Amygdala (tissue), 56 donors: ENCODE data around the gene RHBDD1.

ENCODE experiments used
- DNase-seq, 56 donors: peaks; one replicate each; lab custom pipeline; 2025; lab: John Stamatoyannopoulos, UW

Gene RHBDD1

DNA sequence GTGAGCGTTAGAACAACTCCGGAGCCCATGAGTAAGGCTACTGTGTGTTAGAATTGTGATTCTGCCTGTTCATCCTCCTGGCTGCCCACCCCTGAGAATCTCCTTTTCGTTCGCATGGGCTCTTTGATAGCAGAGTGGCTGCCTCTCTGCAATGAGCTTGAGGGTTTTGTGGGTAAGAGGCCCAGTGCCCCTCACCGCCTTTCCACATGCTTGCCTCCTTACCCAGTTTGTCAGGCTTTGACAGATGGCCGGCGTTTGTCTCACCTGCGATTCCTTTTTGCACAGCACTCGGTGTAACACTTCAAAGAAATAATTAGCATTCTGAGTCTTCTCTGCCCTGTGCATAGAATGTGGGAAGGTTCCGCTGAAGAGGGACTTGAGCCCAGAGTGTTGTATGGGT, 138.0 kb downstream of the RHBDD1 start:
- no peak for DNase-seq

GRCh38 chr2:226977775-226978190, 141.9 kb downstream of the RHBDD1 start:
- no peak for DNase-seq

DNA sequence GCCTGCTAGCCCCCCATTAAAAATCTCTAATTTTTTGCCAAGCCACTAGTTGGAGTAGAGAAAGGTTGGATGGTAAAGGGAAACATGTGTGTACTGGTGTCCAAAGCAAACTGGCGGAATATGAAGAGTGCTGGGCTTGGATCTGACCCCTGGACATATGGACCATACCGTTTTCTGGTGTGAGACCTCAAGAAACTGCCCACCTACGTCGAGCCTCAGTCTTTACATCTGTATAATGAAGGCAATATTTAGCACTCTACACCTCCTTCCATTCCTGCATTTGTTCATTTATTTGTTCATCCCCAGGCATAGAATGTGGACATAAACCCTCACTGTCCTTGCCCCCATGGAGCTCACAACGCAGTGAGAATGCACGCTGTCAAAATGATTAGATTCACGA, 142.4 kb downstream of the RHBDD1 start:
- no peak for DNase-seq

- DNase-seq = peak in 24 of 56 donors; percentile 8 to 63 (median 30)
These were observed 143.2 kb downstream of the RHBDD1 start for GRCh38 chr2:226979004-226979403.

DNA sequence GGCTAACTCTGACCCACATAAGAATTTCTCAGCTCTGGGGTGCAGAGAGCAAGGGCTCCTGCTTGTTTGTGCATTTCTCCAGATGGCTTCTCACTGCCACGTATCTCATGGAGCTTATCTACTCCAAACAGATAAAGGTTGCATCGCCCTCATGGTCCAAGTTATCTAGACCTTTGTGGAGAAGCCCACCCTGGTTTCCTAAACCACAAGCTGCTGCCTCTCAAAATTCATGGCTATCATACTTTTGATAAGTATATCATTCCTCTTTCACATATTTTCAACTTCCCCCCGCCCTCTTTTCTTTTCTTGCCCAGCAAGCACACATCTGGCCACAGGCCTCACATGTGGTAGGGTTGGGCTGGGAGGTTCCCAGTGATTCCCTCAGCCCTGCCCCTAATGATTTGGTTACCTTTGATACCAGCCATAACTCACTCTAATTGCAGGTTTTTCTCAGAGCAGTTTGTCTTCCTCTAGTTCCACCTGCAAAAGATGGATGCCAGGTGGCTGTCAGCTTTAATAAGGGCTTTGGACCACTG, 146.0 kb downstream of the RHBDD1 start:
- DNase-seq = no peak

- DNase-seq = peak in 10 of 56 donors; percentile 3 to 38 (median 22)
These were observed 148.3 kb downstream of the RHBDD1 start for GRCh38 chr2:226983895-226984749.

DNA sequence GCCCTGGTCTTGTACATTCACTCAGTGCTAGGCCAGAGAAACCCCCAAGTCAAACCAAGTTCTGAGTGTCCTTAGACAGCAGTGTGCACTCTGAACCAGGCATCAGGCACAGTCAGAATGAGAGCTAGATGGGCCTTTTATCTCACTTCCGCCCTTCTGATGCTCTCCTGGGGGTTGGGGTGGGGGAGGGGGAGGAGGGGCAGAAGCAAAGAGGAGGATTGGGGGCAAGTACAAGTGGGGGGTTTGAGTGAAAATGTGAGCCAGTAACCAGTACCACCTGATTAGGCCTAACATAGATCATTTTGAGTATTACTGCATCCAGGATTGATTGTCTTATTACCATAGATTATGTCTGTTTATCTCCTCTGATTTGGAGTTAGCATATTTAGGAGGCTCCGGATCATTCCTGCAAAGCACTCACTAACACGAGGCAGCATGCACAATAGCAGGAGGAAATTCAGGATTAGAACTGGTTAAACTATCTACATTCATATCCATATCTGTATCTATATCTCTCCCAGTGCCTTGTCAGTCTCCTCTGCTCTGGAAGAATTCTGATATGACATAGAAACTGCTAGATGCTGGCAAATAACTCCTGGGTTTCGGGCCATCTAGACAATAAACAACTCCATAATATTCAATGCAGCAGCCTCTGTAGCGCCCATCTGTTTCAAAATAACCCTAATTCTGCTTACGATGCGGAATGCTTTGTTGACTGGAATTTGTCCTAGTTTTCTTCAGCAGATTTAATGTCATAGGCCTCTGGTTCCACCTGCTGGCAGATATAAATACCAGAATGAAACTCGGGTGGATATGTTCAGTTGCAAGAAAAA, 149.1 kb downstream of the RHBDD1 start:
- DNase-seq = peak in 36 of 56 donors; percentile 3 to 85 (median 41)

DNA sequence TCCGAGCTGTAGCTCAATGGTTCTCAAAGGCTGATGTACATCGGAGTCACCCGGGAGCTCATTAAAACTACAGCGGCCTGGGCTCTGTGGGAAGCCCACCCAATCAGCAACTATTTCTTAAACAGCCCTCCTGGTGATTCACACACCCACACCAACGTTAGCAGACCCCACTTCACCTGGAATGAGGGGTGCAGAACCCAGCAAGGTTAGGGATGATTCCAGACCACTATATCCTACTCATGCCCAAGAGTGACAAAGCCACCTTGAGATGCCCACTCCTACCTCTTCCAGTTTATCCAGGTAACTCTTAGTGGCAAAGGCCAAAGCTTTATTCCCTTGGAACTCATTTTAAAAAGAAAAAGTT, 149.7 kb downstream of the RHBDD1 start:
- peak in 1 of 56 donors; percentile 54 for DNase-seq

- DNase-seq = no peak
These were observed 155.8 kb downstream of the RHBDD1 start for GRCh38 chr2:226991663-226992062.

DNA sequence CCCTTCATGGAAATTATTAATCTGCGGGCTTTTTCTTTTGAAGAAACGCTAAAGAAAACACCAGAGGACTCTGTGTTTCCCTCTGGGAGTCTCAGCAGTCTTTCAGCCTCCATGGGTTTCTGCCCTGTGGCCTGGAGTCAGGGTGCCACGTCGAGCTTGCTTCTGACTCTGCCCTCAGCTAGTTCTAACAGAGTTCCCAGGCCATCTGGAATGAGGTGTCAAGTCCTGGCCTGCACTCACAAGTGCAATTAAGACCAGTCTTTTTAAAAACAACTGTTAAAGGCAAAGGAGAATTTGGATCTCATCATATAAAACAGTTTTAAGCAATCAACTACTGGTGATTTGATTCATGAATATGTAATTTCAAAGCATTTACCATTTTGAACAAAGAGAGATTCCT, 157.3 kb downstream of the RHBDD1 start:
- DNase-seq = no peak

- no peak for DNase-seq
These were observed 158.9 kb downstream of the RHBDD1 start for GRCh38 chr2:226994775-226995174.

DNA sequence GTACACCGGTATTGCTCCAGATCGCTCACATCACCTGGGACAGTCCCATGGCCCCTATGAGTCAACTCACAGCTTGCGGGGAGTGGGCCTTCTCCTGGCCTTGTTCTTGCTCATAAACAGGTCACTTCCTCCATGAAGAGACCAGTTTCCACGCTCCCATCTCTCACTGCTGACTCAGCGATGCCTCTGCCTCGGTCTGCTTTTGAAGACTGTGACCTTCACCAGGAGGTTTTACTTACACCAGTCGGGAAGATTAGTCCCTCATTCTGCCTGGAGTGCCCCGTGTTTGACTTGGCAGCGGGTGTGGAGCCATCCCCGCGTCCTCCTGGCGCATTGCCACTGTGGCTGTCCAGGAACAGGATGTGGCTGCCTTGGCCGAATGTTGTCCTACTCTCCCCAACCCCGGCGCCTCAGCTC, 159.8 kb downstream of the RHBDD1 start:
- DNase-seq = peak in 9 of 56 donors; percentile 5 to 40 (median 16)

- no peak for DNase-seq
These were observed 163.8 kb downstream of the RHBDD1 start for GRCh38 chr2:226999661-227000060.

DNA sequence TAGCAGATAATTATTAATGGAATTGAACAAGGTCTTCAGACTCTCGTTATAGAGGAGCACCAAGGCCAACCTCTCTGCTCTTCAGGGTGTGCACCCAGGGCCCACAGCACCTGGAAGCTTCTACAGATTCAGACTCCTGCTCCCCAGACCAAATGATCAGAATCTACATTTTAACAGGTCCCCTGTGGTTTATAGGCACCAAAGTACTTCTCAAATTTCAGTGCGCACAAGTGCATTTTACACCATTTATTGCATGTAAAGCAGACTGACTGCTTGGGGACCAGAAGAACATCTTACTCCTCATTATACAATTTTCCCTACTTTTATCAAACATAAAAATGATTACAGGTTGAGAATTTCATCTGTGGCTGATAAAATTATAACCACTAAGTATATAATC, 164.3 kb downstream of the RHBDD1 start:
- no peak for DNase-seq

DNA sequence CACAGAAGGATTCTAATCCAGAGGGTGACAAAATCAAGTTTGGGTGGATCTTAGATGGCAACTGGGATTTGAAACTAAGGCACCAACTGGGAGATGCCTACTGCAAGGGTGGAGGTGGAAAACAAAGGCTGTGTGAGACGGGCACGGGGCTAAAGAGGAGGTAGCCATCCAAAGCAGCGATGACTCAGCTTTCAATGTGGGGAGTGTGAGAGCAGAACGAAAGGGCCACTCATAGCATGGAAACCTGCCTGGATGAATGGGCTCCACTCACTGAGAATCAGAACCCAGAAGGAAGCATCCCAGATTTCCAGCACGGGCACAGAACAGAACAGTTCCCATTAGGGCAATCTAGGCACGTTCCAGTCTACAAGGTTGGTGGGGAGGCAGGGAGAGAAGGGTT, 168.6 kb downstream of the RHBDD1 start:
- no peak for DNase-seq

- peak in 1 of 56 donors; percentile 3 for DNase-seq
These were observed 170.5 kb downstream of the RHBDD1 start for GRCh38 chr2:227006189-227006897.

GRCh38 chr2:227007148-227007547, 171.3 kb downstream of the RHBDD1 start:
- no peak for DNase-seq

GRCh38 chr2:227007940-227008339, 172.1 kb downstream of the RHBDD1 start:
- no peak for DNase-seq

GRCh38 chr2:227010433-227010832, 174.6 kb downstream of the RHBDD1 start:
- no peak for DNase-seq

- no peak for DNase-seq
These were observed 177.5 kb downstream of the RHBDD1 start for GRCh38 chr2:227013330-227013729.

DNA sequence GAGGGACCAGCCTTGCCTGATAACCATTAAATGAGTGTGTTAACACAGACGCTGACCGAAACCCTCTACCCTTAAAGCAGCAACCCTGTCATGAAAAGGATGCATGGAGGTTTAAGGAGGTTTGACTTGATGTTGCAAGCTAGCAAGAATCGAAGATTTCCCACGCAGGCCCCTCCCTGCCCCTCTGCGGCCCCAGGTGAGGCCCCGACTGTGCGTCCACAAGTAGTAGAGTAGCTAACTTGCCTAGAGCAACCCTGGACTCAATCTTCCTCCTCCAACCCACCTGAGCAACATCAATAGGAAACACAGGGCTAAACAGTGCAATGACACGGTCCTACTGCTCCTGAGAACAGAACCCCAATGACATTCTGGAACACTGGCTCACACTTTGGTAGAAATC, 178.0 kb downstream of the RHBDD1 start:
- DNase-seq = no peak
